DOHH2 (cell line): Measurements from ENCODE around the gene EPAS1.

Experiments
- EZH2phosphoT487 ChIP-seq: fragments of 200-600 bp; sonication (generic); IDR thresholded peaks from 2 replicates; pipeline ENCODE4 v1.6.1; 2017; ENCODE audit warnings: borderline replicate concordance, mild to moderate bottlenecking, antibody characterized with exemption, low read length, moderate library complexity, mixed read lengths
- TF ChIP-seq, protein P1 (sequence below): fragments of 200-600 bp; sonication (generic); IDR thresholded peaks from one replicate; pipeline ENCODE4 v1.5.1; 2014; ENCODE audit warnings: antibody characterized with exemption, mild to moderate bottlenecking, low read depth, low read length; ENCODE audit not compliant: poor library complexity, severe bottlenecking

DNA sequence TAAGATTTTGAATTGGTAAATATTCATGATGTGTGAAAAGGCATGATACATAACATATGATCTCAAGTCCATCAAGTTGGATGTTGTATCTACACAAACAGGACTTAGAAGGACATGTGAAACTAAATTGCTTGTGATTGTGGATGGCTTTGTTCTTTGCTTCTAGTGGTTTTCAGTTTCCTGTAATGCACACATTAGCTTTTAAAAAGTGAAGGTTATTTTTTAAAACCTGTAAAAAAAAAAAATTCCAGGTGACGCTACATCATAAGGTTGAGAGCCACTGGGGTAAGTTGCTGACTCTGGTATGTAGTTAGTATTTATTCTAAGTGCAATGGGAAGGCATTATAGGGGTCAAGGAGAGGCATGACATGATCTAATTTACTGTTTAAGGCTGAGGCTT lies 133.8 kb downstream of the EPAS1 start:
- TF ChIP-seq, protein P1, sequence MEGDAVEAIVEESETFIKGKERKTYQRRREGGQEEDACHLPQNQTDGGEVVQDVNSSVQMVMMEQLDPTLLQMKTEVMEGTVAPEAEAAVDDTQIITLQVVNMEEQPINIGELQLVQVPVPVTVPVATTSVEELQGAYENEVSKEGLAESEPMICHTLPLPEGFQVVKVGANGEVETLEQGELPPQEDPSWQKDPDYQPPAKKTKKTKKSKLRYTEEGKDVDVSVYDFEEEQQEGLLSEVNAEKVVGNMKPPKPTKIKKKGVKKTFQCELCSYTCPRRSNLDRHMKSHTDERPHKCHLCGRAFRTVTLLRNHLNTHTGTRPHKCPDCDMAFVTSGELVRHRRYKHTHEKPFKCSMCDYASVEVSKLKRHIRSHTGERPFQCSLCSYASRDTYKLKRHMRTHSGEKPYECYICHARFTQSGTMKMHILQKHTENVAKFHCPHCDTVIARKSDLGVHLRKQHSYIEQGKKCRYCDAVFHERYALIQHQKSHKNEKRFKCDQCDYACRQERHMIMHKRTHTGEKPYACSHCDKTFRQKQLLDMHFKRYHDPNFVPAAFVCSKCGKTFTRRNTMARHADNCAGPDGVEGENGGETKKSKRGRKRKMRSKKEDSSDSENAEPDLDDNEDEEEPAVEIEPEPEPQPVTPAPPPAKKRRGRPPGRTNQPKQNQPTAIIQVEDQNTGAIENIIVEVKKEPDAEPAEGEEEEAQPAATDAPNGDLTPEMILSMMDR, result no peak
- TF ChIP-seq EZH2phosphoT487, result no peak
